CD4-positive, alpha-beta T cell treated with Interleukin-15 for 1 hour (primary cell): ENCODE data around the gene MS4A14.
"Not testable (repeated sequence)": the region's sequence is repeated elsewhere in the genome, so short reads cannot be mapped to it uniquely, and the experiment has no call there.

Source experiments
- DNase-seq: peaks from one replicate; pipeline ENCODE4 v3.0.0-alpha.2; 2020

MS4A14 gene

GRCh38 chr11:60396382-60396781, at the start of gene MS4A14:
TSS of gene MS4A14 (plus strand) at chr11:60396459. CDS start at chr11:60396579, 120 bp downstream.
- DNase-seq: no peak

- no peak for DNase-seq
Observed at GRCh38 chr11:60347084-60347797, 49.0 kb upstream of the MS4A14 start.

- DNase-seq: no peak
Observed at GRCh38 chr11:60348116-60348515, 48.1 kb upstream of the MS4A14 start.

GRCh38 chr11:60349990-60350389, 46.3 kb upstream of the MS4A14 start:
- DNase-seq: no peak

GRCh38 chr11:60357771-60358170, 38.5 kb upstream of the MS4A14 start:
- no peak for DNase-seq

GRCh38 chr11:60360621-60361020, 35.6 kb upstream of the MS4A14 start:
- no peak for DNase-seq

GRCh38 chr11:60362241-60362640, 34.0 kb upstream of the MS4A14 start:
- DNase-seq: no peak

- DNase-seq: peak; percentile 70
Observed at GRCh38 chr11:60363542-60364470, 32.5 kb upstream of the MS4A14 start.

- not testable (repeated sequence) for DNase-seq
Observed at GRCh38 chr11:60366262-60366904, 29.9 kb upstream of the MS4A14 start.

GRCh38 chr11:60367009-60367408, 29.2 kb upstream of the MS4A14 start:
- DNase-seq: peak; percentile 24

- DNase-seq: no peak
Observed at GRCh38 chr11:60367896-60368295, 28.4 kb upstream of the MS4A14 start.

- DNase-seq: no peak
Observed at GRCh38 chr11:60370252-60370810, 25.9 kb upstream of the MS4A14 start.

- DNase-seq: no peak
Observed at GRCh38 chr11:60370811-60371298, 25.4 kb upstream of the MS4A14 start.

- DNase-seq: no peak
Observed at GRCh38 chr11:60371386-60371785, 24.9 kb upstream of the MS4A14 start.

GRCh38 chr11:60371854-60372253, 24.4 kb upstream of the MS4A14 start:
- DNase-seq: no peak

- no peak for DNase-seq
Observed at GRCh38 chr11:60372767-60373166, 23.5 kb upstream of the MS4A14 start.

GRCh38 chr11:60375316-60375715, 20.9 kb upstream of the MS4A14 start:
- DNase-seq: no peak

- DNase-seq: no peak
Observed at GRCh38 chr11:60376601-60377000, 19.7 kb upstream of the MS4A14 start.

- DNase-seq: peak; percentile 71
Observed at GRCh38 chr11:60377401-60378136, 18.7 kb upstream of the MS4A14 start.

- peak; percentile 71 for DNase-seq
Observed at GRCh38 chr11:60378354-60378753, 17.9 kb upstream of the MS4A14 start, which contains the start of gene MS4A7. TSS of gene MS4A7 (plus strand) at chr11:60378532. CDS start at chr11:60383142, 4,610 bp downstream.

- DNase-seq: peak; percentile 74
Observed at GRCh38 chr11:60389279-60389910, 6.9 kb upstream of the MS4A14 start.

GRCh38 chr11:60390419-60390818, 5.8 kb upstream of the MS4A14 start:
- no peak for DNase-seq
